HG03575 (cell line): ENCODE measurements around the gene C4orf50.

ENCODE experiments used
- ATAC-seq: cut with Tn5 transposase; IDR thresholded peaks from one replicate; pipeline ENCODE4 v1.9.1; 2021; ENCODE audit not compliant: unreplicated experiment, insufficient number of reproducible peaks, low FRiP score; ENCODE audit errors: extremely low read depth

The C4orf50 gene

GRCh38 chr4:5916229-5916628 is 102.0 kb downstream of the C4orf50 start:
- no peak for ATAC-seq

GRCh38 chr4:5913454-5913853 is 104.8 kb downstream of the C4orf50 start:
- no peak for ATAC-seq

GRCh38 chr4:5912614-5913019 is 105.6 kb downstream of the C4orf50 start:
- ATAC-seq, result no peak

GRCh38 chr4:5908876-5909427 is 109.3 kb downstream of the C4orf50 start:
- no peak for ATAC-seq

GRCh38 chr4:5906191-5906590 is 112.0 kb downstream of the C4orf50 start:
- ATAC-seq, result no peak

GRCh38 chr4:5905714-5906113 is 112.5 kb downstream of the C4orf50 start:
- ATAC-seq, result no peak

- no peak for ATAC-seq
These were observed 117.4 kb downstream of the C4orf50 start for GRCh38 chr4:5900844-5901243.

GRCh38 chr4:5899881-5900280 is 118.3 kb downstream of the C4orf50 start:
- ATAC-seq, result no peak

GRCh38 chr4:5899396-5899795 is 118.8 kb downstream of the C4orf50 start:
- ATAC-seq, result no peak

- no peak for ATAC-seq
These were observed 120.6 kb downstream of the C4orf50 start for GRCh38 chr4:5897674-5898073.

GRCh38 chr4:5895287-5895686 is 122.9 kb downstream of the C4orf50 start:
- ATAC-seq, result no peak

GRCh38 chr4:5894266-5894665 is 124.0 kb downstream of the C4orf50 start:
- no peak for ATAC-seq

- ATAC-seq, result no peak
These were observed 124.6 kb downstream of the C4orf50 start for GRCh38 chr4:5893591-5893990.

- ATAC-seq, result no peak
These were observed 125.1 kb downstream of the C4orf50 start, which contains the start of gene CRMP1 for GRCh38 chr4:5893004-5893580. Gene CRMP1, minus strand, starts transcription at chr4:5893086. Its CDS starts 117 bp downstream, at chr4:5892969.

- ATAC-seq, result no peak
These were observed 125.8 kb downstream of the C4orf50 start for GRCh38 chr4:5892323-5893003.

- ATAC-seq, result no peak
These were observed 126.5 kb downstream of the C4orf50 start for GRCh38 chr4:5891563-5892322.

GRCh38 chr4:5890063-5890727 is 128.0 kb downstream of the C4orf50 start:
- ATAC-seq, result no peak

GRCh38 chr4:5889002-5889696 is 129.1 kb downstream of the C4orf50 start:
- ATAC-seq, result no peak
